Amygdala (tissue), 56 donors: ENCODE measurements around the gene RHBG.

ENCODE experiments used
- DNase-seq, 56 donors: peaks; one replicate each; lab custom pipeline; 2025; lab: John Stamatoyannopoulos, UW

The RHBG gene

GRCh38 chr1:156421939-156422601 is 53.1 kb downstream of the RHBG start:
- no peak for DNase-seq

GRCh38 chr1:156422602-156423091 is 53.6 kb downstream of the RHBG start:
- DNase-seq = no peak

- DNase-seq = no peak
Measured at GRCh38 chr1:156423422-156424352, 54.7 kb downstream of the RHBG start.

- DNase-seq = no peak
Measured at GRCh38 chr1:156424806-156425432, 55.9 kb downstream of the RHBG start.

- no peak for DNase-seq
Measured at GRCh38 chr1:156425943-156426342, 56.9 kb downstream of the RHBG start.

DNA sequence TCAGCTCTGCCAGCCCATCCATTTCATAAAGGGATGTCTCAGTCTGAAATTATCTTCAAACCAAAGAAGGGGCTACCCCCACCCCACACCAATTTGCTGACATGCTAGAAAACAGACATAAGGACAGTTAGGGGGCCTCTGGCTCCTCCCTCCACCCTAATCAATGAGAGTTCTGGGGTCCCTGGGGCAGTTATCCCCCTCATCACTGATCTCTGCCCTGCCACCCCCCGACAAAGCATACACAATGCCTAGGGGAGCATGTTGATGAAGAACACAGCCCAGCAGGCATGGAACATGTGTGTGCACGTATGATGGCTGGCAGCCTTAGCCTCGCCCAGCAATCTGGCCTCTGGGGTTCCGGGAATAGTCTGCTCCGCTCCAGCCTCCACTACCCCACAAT is 58.9 kb downstream of the RHBG start:
- no peak for DNase-seq

GRCh38 chr1:156428746-156429288 is 59.8 kb downstream of the RHBG start:
- no peak for DNase-seq

GRCh38 chr1:156429313-156430060 is 60.5 kb downstream of the RHBG start:
- DNase-seq = peak in 34 of 56 donors; percentile 22 to 74 (median 54)

DNA sequence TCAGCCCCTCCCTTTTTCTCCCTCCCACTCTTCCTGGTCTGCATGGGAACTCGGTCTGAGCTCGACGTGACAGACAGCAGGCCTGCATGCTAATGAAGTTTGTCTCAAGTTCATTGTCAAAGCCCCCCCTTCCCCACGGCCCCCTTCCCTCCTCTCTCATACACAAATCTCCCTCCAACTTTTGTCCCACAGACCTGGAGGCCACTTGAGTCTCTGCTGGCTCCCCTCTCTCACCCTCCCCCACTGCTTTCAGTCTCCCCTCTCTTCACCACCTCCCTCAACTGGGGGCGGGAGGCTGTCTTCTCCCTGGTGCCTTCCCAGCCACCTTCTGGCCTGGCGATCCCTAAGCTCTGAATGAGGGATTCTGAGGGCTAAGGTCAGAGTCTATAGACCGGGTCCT is 61.3 kb downstream of the RHBG start:
- DNase-seq = peak in 20 of 56 donors; percentile 26 to 78 (median 62)

- peak in 10 of 56 donors; percentile 32 to 64 (median 50) for DNase-seq
Measured at GRCh38 chr1:156430866-156431265, 61.9 kb downstream of the RHBG start.

DNA sequence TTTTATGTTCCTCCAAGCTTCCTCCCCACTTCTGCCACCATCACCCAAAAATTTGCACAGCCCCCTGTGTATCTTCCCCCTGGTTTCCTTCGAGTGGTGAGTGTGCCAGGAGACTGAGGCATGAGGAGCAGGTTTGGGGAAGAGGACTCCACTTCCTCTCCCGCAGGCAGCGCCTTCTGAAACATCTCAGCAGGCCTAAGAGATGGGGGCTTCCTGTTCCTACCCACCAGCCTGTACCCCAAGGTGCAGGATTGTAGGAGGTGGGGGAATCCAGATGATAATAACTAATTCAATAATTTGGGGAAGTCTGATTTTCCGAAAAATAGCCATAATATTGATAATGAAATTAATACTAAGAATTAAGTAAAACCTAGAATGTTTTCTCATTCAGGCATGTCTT is 62.4 kb downstream of the RHBG start:
- DNase-seq = peak in 1 of 56 donors; percentile 64

- DNase-seq = peak in 2 of 56 donors; percentile 16 to 30
Measured at GRCh38 chr1:156431769-156432668, 63.0 kb downstream of the RHBG start.

GRCh38 chr1:156432669-156433018 is 63.6 kb downstream of the RHBG start:
- DNase-seq = no peak

DNA sequence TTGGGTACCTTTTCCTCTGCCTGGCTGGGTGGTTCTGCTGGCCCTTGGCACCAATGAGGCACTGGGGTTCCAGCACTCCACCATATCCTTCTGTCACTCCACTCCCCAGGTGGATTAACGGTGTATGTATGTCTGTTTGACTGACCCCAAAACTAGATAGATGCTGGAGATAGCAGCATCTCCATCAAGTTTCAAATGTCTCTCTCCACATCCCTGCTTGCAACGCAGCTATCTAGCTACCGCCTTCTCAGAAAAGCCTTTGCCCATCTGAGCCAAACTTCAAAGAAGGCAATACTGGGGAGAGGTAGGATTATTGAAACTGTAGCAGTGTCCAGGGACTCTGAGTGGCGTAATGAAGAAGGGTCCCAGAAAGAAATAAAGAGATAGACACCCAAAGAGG is 64.0 kb downstream of the RHBG start:
- DNase-seq = no peak

- DNase-seq = no peak
Measured at GRCh38 chr1:156433602-156434001, 64.6 kb downstream of the RHBG start.
